Amniotic stem cell (primary cell): Measurements from ENCODE around the gene EXOC6B.
A peak's percentile ranks its signal among the peaks of the same experiment; 100 is the strongest.

Source experiments
- DNase-seq: peaks from one replicate; lab custom pipeline; 2025; lab: John Stamatoyannopoulos, UW

The EXOC6B gene

DNA sequence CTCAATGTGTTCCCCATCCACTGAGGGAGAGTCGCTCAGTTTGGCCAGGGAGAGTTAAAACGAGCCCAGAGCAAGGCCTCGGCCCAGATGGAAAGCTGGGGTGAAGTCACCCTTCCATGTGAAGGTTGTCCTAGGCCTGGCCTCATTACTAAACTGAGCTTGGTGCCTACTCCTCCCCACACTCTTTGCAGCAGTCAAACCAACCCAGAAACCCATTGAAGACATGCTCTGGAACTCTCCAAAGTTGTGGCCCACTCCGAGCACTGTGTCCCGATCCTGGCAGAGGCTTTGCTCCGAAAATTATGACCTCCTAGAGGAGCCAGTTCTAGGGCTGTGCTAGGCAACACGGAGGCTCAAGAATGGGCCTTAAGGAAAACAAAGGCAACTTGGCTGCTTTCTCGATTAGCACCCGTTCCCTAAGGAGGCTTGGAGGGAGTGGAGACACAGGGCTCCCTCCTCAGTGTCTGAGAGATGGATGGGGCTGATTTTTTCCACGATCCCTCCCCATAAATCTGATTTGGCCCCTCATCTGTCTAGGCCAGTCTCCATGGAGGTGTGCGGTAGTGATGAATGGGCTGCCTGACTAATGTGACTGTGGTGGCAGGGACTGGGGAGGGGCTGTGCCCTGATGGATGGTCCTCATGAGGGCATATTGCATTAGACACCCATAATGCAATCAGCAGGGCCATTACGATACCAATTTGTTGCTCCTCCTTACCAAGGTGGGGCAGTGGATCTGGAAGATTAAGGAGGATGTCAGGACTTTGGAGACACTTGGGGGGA is 666.4 kb downstream of the EXOC6B start:
- DNase-seq: no peak

DNA sequence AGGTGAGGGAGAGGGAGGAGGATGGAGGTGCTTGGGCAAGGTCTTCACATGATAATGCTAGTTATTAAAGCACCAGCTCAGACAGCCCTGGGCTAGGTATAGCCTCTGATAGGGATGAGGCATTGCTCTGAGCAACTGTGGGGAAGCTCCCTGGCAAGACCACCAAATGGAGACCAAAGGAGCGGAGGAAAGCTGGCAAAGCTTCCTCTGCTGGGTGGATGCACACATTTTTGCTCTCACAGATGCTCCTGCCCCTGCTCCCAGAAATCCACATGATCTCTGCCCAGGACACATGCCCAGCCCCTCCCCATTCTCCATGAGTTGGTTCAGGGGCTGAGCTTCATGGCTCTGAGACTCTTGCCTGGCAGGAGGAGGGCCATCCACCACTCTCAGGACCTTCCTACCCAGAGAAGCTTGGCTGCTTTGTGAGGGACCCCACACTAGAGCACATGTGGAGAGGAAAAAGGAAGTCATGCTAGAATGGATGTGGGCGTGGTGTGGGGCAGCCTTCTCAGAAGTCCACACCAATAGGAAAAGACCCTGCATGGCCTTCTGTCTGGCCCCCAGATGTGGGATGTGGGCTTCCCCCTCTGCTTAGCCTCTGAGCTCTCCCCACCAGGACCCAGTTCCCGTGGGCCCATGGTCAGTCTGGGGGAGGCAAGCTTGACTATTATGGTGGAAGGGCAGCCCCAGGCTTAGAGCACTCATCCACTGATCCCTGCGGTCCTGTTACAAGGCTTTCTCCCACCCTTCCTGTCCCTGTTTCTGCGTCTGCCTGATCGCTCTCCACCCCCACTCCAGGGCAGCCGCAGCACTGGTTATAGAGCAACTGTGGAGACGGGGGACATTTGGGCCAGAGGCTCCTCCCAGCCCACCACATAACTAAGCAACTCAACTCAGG is 667.7 kb downstream of the EXOC6B start:
- DNase-seq: no peak

DNA sequence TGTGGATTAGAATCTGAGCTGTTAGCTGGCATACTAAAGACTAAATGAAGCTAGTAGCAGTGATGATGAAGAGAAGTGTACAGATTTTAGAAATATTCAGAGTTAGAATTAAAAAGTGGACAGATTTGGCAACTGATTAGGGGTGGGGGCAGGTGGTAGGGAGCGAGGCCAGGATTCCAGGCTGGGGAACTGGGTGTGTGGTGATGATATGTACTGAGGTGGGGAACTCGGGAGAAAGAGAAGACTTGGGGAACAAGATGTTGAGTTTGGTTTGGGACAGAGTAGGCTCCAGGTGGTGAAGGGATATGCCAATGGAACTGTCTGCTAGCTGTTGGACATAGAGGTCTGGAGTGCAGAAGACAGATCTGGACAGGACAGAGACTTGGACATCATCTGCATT is 669.0 kb downstream of the EXOC6B start:
- no peak for DNase-seq

DNA sequence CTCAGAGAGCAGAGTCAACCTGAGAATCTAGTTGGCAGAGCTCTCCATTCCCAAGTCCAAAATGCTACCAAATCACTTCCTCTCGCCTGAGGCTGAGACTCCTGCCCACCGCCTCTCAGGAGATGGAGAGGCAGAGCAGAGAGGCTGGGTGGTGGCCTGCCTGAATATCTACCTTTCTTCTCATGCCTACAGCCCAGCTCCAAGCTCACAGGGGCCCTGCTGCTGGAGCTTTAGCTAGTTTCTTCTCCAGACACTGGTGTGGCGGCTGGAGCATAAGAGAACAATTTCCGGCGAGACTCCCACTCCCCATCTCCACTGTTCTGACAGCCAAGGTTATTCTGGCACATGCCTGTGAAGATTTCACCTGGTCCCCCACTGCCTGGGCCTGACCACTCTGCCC is 670.1 kb downstream of the EXOC6B start:
- no peak for DNase-seq

DNA sequence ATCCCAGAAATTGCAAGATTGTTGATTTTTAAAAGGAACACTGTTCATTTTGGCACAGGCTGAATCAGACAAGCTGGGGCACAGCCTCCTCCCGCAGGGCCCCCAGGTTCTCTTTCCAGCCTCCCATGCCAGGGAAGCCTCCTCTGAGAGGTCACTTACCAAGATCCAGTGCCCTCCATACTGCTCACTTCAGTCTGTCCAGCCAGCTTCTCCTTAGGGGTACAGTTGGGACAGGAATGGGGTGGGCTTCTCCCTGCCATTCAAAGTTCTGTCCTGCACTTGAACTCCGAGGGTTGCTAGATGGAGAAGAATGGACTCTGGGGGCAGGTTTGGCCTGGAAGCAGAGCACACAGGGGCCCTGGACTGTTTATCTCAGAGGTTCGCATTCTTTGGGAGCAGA is 670.7 kb downstream of the EXOC6B start:
- no peak for DNase-seq

DNA sequence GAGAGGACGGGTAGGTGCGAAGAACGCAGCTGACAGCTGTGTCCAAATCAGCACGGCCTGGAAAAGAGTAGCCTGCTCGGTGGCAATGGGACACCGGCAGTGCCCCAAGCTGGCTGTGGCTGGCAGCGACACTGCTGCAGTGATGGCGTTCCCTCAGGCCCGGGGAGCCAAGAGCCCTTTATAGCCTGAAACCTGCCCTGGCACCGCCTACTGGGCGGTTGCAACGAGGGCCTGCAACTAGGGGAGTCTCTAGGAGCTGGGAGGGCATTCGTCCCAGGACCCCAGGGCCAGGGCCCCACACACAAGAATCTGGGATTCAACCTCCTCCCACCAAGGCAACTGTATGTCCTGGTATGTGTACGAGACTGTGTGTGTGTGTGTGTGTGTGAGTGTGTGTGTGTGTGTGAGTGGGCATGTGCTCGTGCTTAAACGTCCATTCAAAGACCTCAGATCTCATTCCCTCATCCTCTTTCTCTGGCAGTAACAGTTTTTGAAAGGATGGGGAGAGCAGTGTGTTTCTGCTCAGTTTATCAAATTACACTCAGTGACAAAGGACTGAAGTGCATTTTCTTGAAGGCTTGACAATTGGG is 671.4 kb downstream of the EXOC6B start:
- DNase-seq: no peak

DNA sequence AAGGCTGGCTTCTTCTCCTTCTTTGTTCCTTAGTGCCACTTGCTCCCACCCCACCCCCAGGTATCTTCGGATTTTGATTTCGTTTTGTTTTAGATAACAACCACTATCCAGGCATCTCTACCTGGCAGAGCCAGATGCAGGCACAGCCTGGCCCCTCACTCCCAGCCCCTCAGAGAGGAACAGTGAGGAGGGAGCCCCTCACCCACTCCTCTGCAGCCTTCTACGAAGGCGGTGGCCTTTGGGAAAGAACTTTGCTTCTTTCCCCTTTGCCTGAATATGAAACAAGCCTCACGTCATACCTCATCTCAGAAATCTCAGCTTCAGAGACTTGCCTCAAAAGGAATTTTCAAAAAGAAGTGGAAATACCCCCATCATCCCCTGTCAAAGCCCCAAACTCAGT is 671.9 kb downstream of the EXOC6B start:
- DNase-seq: no peak

DNA sequence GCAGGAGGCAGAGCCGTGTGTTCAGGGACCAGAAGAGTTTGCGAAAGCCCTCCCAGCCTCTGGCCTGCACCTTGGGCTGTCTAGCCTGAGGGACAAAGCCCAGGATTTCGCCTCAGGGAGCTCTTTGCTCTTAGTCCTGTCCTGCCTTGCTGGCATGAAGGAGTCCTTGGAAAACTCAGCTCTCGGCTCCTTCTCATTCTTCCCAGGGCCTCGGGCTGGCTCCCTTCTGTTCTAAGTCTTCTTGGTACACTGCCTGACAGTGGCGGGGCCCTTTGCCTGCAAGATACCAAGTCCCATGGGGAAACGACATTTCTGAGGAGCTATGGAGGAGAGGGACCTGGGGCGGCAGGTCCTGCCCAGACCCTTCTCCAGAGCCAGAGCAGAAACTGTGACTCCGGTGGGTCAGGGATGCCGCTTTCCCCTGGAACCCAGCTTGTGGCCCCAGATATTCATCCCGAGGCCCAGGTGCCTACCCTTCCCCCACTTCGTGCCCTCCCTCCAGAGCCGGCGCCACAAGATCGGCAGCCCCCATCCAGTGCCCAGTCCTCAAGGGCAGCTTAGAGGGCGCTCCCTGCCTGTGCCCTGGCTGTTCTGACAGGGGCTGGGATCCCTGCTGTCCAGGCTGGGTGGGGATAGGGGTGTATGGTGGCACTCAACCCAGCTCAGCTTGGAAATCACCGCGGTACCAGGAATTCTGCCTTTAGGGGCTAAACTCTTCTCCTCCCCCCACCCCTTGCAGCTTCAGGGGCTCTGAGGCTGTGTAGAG is 672.6 kb downstream of the EXOC6B start:
- DNase-seq: no peak

DNA sequence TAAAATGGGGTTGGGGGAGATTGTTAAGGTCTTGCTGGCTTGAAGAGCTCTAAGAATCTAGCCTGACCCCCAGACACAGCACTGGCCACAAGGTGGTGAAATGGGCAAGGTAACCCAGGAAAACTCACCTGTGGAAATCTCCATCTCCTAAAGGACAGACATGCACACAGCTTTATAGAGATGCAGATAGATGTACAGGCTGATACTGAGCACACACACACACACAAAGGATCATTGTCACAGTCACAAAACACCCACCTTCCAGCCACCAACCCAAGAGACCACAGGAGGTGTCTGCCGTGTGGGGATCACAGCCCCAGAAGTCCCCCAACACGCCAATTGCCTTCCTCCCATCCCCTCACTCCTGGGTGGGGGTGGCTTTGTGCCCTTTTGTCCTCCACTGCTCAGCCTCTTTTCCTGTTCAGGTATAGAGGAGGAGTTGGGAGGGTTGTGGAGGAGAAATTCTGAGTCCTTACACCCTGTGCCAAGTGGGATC is 674.9 kb downstream of the EXOC6B start:
- DNase-seq: no peak

DNA sequence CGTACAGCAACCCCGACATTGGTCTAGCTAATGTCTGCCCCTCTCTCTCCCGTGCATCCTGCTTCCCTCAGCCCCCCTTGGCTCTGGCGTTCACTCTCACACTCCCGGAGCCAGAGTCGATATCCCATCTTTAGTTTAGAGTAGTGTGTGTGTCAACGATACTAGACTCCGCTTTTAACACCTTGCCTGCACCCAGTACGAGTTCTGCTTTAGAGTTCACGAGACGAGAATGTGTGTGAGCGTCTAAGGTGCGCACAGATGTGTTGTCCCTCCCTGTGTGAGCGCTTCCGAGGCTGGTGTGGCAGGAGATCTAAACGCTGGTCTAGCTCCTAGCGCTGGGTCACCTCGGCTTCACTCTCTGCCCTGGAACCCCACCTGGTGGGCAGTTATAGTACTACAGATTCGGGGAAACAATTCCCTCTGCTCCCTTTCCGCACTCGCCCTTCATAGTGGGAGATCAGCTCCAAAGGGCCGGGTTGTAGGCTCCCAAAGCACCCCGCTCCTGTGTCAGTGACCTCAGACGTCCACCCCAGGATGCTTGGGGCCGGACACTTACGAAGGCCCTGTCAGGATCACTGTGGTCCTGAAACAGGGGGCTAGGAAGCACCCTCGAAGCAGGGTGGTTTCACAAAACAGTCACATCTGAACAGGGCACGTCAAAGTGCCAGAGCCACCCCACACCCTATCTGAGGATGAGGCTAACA is 675.5 kb downstream of the EXOC6B start:
- peak; percentile 59 for DNase-seq

DNA sequence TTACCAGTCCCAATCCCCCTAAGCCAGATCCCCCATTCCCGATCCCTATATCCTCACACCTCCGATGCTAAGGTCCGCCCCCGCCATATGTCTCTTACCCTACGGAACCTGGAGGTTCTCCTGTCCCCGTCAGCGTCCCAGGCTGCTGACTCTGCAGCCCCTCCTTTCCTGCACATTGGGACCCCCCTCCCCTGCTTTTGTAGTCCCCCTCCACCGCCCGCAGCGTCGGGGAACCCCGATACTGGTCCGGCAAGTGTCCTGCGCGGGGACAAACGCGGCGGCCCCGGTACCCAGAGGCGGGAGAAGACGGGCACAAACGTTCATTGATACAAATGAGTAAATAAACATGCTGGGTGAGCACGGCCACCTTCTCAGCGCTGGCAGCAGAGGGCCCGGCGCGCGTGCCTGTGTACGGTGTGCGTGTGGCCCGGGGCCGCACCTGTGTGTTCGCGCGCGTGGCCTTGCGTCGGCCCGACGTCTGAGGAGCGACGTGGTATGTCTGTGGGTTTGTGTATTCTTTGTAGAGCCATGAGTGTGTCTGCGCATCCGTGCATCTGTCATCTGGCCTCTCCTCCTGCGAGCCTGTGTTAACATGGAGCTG is 676.2 kb downstream of the EXOC6B start:
- DNase-seq: no peak

DNA sequence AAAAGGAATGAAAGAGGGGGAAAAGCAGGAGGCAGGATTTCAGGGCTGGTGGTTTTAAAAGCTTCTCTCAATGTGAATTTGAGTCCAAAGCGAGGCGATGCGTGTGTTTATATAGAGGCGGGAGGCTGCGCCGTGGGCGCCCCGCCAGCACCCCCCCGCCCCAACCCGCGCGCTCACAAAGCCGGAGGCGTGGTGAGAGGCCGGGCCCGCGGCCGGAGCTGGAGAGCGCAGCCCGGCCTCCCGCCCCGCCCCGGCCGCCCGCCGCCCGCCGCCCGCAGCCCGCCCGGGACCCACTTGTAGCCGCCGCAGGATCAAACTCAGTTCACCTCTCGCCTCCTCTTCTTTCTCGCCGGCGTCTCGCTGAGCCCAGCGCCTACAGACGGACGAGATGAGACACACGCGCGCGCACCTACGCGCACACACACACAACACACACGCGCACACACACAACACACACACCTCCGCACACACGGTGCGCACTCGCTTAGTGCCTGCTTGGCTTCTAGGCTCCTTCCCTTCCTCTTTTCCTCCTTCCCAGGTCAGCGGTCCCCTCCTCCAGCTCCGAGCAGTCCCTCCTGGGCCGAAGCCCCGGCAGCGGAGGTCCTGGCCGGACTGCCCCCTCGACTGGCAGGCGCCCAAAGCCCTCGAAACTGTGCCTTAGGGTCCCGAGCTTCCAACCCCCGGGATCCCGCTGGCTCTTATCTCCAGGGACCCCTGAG is 676.8 kb downstream of the EXOC6B start:
- no peak for DNase-seq

DNA sequence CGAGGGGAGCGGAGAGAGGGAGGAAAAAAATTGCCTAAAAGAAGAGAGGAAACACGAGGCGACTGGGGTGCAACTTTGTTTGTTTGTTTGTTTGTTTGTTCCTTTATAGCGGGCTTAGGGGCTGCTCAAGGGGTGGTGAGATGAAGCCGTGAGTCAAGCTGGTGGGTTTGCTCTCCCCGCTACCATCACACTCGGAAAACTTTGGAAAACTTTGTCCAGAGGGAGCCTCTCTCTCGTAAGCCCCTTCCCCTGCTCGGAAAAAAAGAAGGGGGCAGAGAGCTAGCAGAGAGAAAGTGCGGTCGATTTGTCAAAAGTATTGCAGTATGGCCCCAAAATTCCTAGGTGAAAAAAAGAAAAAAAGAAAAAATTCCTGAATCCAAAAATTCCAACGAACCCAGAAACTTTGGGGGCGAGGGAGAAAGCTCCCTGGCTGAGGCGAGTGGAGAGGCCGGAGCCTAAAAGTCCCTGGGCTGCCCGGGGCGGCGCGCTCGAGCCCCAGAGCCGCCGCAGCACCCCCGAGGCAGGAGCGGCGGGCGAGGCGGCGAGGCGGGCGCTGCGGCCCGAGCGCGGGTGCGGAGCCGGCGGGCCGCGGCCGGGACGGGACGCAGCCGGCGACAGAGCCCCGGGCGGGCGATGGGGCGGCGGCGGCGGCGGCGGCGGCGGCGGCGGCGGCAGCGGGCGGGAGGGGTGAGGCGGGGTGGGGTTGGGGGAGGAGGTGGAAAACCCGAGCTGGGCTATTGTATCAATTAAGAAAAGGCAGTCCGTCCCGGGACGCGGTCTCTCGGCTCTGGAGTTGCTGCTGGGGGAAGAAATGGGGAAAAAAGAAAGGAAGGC is 677.6 kb downstream of the EXOC6B start:
- DNase-seq: no peak

DNA sequence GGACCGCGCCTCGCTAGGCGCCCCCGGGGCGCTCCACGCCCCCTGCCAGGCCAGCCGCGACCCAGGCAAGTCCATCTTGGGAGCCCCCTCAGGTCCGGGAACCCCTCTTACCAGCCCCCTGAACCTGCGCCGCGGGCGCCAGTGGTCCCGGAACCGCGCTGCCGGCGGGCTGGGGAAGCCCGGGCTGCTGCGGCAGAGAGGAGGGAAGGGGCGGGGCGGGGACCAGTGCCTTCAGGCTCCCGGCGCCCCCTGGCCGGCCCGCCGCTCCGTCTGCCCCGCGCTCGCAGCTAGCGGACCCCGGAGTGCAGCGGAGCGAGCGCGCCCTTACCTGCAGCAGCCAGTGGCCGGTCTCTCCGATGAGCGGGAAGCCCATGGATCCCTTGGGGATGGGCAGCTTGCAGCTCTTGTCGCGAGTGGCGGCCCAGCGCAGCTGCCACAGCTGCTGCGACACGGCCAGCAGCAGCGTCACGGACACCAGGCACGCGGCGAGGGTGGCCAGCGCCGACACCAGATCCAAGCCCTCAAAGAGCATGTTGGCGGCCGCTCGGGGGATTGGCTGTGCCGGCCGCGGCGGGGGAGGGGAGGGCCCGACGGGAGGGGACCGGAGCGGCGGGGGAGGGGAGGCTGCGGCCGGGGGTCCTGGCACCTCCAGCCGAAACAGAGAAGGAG is 678.4 kb downstream of the EXOC6B start, which contains the start of gene CYP26B1:
CYP26B1 (minus strand) TSS at position 560 of the 669 bp plus-strand sequence; CDS start at position 532, 28 bp downstream.
- DNase-seq: no peak

DNA sequence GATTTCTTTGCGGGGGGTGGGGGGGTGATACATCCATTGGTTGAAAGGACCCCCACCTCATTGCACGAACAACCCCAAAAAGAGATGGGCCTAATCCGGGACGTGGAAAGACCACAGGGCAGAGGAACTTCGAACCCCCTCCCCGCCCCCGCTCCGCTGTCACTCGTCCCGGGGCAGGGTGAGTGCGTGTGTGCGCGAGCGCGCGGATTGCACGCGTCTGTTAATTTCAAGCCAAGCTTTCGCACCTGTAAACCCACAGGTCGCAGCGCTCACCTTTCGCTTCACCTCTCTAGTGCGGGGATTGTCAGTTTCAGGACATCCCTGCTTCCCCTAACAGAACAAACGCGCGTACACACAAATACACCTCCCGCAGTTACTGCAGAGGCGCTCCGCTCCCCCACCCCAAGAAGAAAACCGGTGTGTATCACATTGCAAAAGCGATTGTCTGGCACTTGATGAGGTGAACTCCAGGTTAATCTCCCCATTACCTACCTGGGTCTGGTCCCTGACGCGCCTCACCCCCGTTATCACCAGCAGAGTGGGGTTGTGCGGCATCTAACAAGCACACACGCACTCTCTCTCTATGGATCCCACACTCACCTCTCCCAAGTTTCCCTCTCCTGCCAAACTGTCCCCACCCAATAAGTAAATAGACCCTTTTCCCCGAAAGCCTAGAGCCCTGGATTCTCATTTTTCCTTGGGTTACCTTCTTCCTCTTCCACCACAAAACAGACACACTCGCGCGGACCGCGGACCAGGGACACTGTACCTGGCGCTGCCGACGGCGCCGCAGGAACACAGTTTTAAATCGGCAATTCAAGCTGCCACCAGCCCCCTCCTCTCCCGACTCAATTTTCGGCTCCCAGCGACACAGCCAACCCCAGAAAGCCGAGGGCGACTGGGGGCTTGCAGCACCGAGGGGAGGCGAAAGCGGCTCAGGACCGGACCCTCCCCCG is 679.2 kb downstream of the EXOC6B start:
- no peak for DNase-seq

DNA sequence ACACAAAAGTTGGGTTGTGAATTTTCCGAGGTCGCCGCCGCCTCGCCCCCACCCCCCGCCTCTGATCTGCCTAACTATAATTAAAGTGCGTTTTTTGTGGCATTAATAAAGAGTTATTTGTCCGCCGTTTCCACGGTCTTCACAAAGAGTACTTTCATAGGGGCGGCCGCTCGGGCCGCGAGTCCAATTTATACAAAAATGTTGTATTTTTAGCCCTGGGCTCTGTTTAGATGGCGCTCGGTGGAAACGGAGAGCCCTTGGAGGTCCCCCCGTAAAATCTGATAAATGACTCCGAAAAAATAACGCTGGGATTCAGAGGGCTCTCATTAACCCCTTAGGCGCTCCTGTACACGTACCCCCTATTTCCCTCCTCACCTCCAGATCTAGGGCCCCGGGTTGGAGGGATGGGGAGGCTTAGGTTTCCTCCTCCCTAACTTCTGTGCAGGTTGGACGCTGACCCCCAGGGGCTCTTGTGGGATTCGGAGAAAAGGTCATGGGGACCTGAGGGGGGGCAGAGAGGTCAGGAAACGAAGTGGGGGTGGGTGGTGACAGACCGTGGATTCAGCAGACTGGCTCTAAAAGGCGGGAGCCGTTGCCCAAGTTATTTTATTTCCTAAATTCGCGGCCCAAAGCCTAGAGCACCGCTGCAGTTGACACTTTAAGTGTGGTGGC is 680.0 kb downstream of the EXOC6B start:
- DNase-seq: no peak

DNA sequence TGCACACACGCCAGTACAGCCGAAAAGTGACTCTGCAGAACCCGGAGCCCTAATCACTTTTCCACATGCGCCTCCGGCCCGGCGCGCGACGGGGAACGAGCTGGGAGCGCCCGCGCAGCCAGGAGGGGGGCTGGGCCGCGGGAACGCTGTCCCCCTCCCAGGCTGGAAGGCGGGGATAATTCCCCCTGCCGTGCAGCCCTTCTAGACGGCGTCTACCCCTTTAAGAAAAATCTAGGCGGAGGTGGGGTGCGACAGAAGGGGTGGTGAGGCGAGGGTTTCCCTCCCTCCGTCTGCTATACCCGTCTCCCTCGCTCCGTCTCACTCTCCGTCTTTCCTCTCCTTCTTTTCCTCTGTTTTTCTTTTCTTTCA is 680.6 kb downstream of the EXOC6B start:
- DNase-seq: no peak
